Smooth muscle cell (in vitro differentiated cells): ENCODE data around the gene UNC5B. TPM values are rescaled to one million over a fixed set of nuclear protein-coding genes. Genes with fewer than 3 reads are reported as not detected.
A peak's percentile ranks its signal among the peaks of the same experiment; 100 is the strongest.

ENCODE experiments used
- DNase-seq: peaks from one replicate; lab custom pipeline; 2025; ENCODE audit not compliant: unreplicated experiment; lab: John Stamatoyannopoulos, UW
- H2AFZ ChIP-seq: fragments of 200-600 bp; sonication (generic); 2 replicates; pipeline ENCODE4 v1.6.0; 2016; ENCODE audit warnings: antibody characterized with exemption, low read depth, mild to moderate bottlenecking
- H3F3A ChIP-seq: fragments of 200-600 bp; sonication (generic); 2 replicates; pipeline ENCODE4 v1.6.0; 2017; ENCODE audit warnings: antibody characterized with exemption, low read depth
- H3K27ac ChIP-seq: fragments of 200-600 bp; sonication (generic); 2 replicates; pipeline ENCODE4 v1.5.1; 2016; ENCODE audit warnings: low read depth, mild to moderate bottlenecking
- H3K27me3 ChIP-seq: fragments of 200-600 bp; sonication (generic); 2 replicates; pipeline ENCODE4 v1.6.1; 2016; ENCODE audit warnings: low read depth, mild to moderate bottlenecking
- H3K36me3 ChIP-seq: fragments of 200-600 bp; sonication (generic); 2 replicates; pipeline ENCODE4 v1.5.1; 2016; ENCODE audit warnings: low read depth
- H3K4me1 ChIP-seq: fragments of 200-600 bp; sonication (generic); 2 replicates; pipeline ENCODE4 v1.5.1; 2016; ENCODE audit warnings: low read depth
- H3K4me2 ChIP-seq: fragments of 200-600 bp; sonication (generic); 2 replicates; pipeline ENCODE4 v1.6.0; 2016; ENCODE audit warnings: mild to moderate bottlenecking
- H3K4me3 ChIP-seq: fragments of 200-600 bp; sonication (generic); 2 replicates; pipeline ENCODE4 v1.5.1; 2016; ENCODE audit warnings: mild to moderate bottlenecking
- H3K79me2 ChIP-seq: fragments of 200-600 bp; sonication (generic); 2 replicates; pipeline ENCODE4 v1.6.0; 2016; ENCODE audit warnings: low read depth, mild to moderate bottlenecking
- H3K9ac ChIP-seq: fragments of 200-600 bp; sonication (generic); 2 replicates; pipeline ENCODE4 v1.6.0; 2016; ENCODE audit warnings: low read depth
- H3K9me3 ChIP-seq: fragments of 200-600 bp; sonication (generic); replicated peaks from 2 replicates; pipeline ENCODE4 v1.5.1; 2016; ENCODE audit warnings: low read depth
- H4K20me1 ChIP-seq: fragments of 200-600 bp; sonication (generic); 2 replicates; pipeline ENCODE4 v1.6.0; 2016; ENCODE audit warnings: low read depth
- CTCF ChIP-seq: fragments of 200-600 bp; sonication (generic); IDR thresholded peaks from 2 replicates; pipeline ENCODE4 v1.5.1; 2017; ENCODE audit warnings: borderline replicate concordance, mild to moderate bottlenecking, antibody characterized with exemption; ENCODE audit not compliant: insufficient read depth, poor library complexity, severe bottlenecking
- WGBS: methylation state at CpG from one replicate; pipeline ENCODE4 v1.1.7; 2016; ENCODE audit warnings: low lambda C conversion rate; 5-methylcytosine and 5-hydroxymethylcytosine counted together
- polyA plus RNA-seq: library from polyadenylated mRNA; unstranded; fragments of >200 nt; fragmentation: Nextera tagmentation; extraction: Ambion mirVana; gene quantifications from 2 replicates; pipeline ENCODE4 v1.2.1, GENCODE V29; 2016
- total RNA-seq: library from RNA; depleted of rRNA; stranded (reverse); fragments of >200 nt; gene quantifications from 2 replicates; pipeline ENCODE4 v1.2.3, GENCODE V29; 2014

The UNC5B gene
- total and polyA plus RNA-seq, 2 experiments from 2014 or later = 89.6 to 142 TPM

GRCh38 chr10:71312811-71313789, 100.7 kb downstream of the UNC5B start:
- Histone ChIP-seq H3K27ac (no peak overlapping the region), H3K4me3 (no peak overlapping the region), H3K4me2 (no peak overlapping the region), H3K4me1 (peaks cover 8% of the 10 kb centered on the region), H4K20me1 (no peaks in the 10 kb centered on the region), H2AFZ (no peak overlapping the region), H3K79me2 (no peaks in the 10 kb centered on the region), H3K9me3 (no peaks in the 10 kb centered on the region), H3K36me3 (no peaks in the 10 kb centered on the region), H3K9ac (no peak overlapping the region), H3F3A (peaks cover 17% of the 10 kb centered on the region), H3K27me3 (no peaks in the 10 kb centered on the region)
- no peak for DNase-seq
- no peak for TF ChIP-seq CTCF
- 72% methylated on average over 19 of the region's 19 CpGs for WGBS

GRCh38 chr10:71314028-71314693, 101.8 kb downstream of the UNC5B start:
- no peaks in the 10 kb centered on the region for H3K36me3 ChIP-seq
- no peak for DNase-seq
- peak; percentile 86 for TF ChIP-seq CTCF
- no peak overlapping the region for H3K9ac ChIP-seq
- H4K20me1 ChIP-seq = no peaks in the 10 kb centered on the region
- no peak overlapping the region for H3K27ac ChIP-seq
- H3K79me2 ChIP-seq = no peaks in the 10 kb centered on the region
- peak overlapping the region; percentile 17 for H3K4me3 ChIP-seq
- H3K27me3 ChIP-seq = no peaks in the 10 kb centered on the region
- H2AFZ ChIP-seq = no peak overlapping the region
- H3K4me2 ChIP-seq = peak overlapping the region; percentile 79
- 12% methylated on average over 21 of the region's 21 CpGs for whole genome bisulfite sequencing
- H3F3A ChIP-seq = peaks cover 17% of the 10 kb centered on the region
- H3K4me1 ChIP-seq = peaks cover 8% of the 10 kb centered on the region
- no peaks in the 10 kb centered on the region for H3K9me3 ChIP-seq

GRCh38 chr10:71314694-71315225, 102.4 kb downstream of the UNC5B start:
- no peak for DNase-seq
- Histone ChIP-seq H3K79me2 (no peaks in the 10 kb centered on the region), H3K9ac (no peak overlapping the region), H4K20me1 (no peaks in the 10 kb centered on the region), H3K27me3 (no peaks in the 10 kb centered on the region), H3K4me1 (peaks cover 10% of the 10 kb centered on the region), H2AFZ (no peak overlapping the region), H3K27ac (no peak overlapping the region), H3F3A (peaks cover 17% of the 10 kb centered on the region), H3K9me3 (no peaks in the 10 kb centered on the region), H3K4me2 (peak overlapping the region; percentile 79), H3K36me3 (no peaks in the 10 kb centered on the region), H3K4me3 (peak overlapping the region; percentile 17)
- WGBS = 55% methylated on average over 11 of the region's 11 CpGs
- TF ChIP-seq CTCF = no peak
